HepG2 (cell line): Measurements from ENCODE around the gene IQCK. TPM values are rescaled to one million over a fixed set of nuclear protein-coding genes. Genes with fewer than 3 reads are reported as not detected.

ENCODE experiments used
- ATAC-seq: fragments of 200-7000 bp; cut with Tn5 transposase; 3 replicates; pipeline ENCODE4 v1.9.1; 2020; ENCODE audit warnings: mild to moderate bottlenecking, moderate library complexity
- BruUV-seq: library from RNA; stranded (reverse); fragments of 400-500 nt; replicated peaks from 2 replicates; lab custom pipeline; 2021; lab: Mats Ljungman, UMichigan
- CTCF ChIA-PET: fragments of 300-600 bp; formaldehyde crosslinking; extraction: SDS; loops from one replicate; lab custom pipeline; 2021; ENCODE audit warnings: low total read pairs, inconsistent platforms, low intra/inter-chr PET ratio; lab: Yijun Ruan, JAX
- POLR2A ChIA-PET: fragments of 350-600 bp; sonication (Branson Sonifier 250); formaldehyde crosslinking; loops from one replicate; lab custom pipeline; 2020; ENCODE audit warnings: antibody characterized with exemption, inconsistent platforms; lab: Yijun Ruan, JAX
- DNase-seq: peaks from one replicate; pipeline ENCODE4 v3.0.0-alpha.2; 2015; ENCODE audit warnings: low spot score
- FAIRE-seq: peaks from 3 replicates; lab custom pipeline; 2011; peaks lifted over from hg19 to GRCh38; lab: Jason Lieb, UNC
- H2AFZ ChIP-seq: one replicate; pipeline ENCODE4 v1.6.1; 2011; ENCODE audit warnings: low read length, inconsistent platforms
- H3K27ac ChIP-seq: fragments of 300-600 bp; 3 replicates; pipeline ENCODE4 v1.8.0; 2011; ENCODE audit warnings: mixed run types, mild to moderate bottlenecking, mixed read lengths, low read length, inconsistent platforms; ENCODE audit not compliant: insufficient read depth; ENCODE audit errors: extremely low read length
- H3K27me3 ChIP-seq, 2 experiments: fragments of 200-600 bp in 1 of 2; 2 replicates in 1 of 2; 3 replicates in 1 of 2; pipeline versions ENCODE4 v1.6.0 to v1.8.0; 2011; ENCODE audit warnings: low read length in 2 of 2, mild to moderate bottlenecking in 2 of 2, moderate library complexity in 2 of 2, inconsistent platforms in 1 of 2; ENCODE audit not compliant: insufficient read depth in 2 of 2, control insufficient read depth in 1 of 2
- H3K36me3 ChIP-seq, 2 experiments: fragments of 200-600 bp in 1 of 2; replicated peaks in 1 of 2; 2 replicates in 1 of 2; 3 replicates in 1 of 2; pipeline versions ENCODE4 v1.5.1 to v1.8.0; 2011; ENCODE audit warnings: low read length in 2 of 2, inconsistent platforms in 1 of 2; ENCODE audit not compliant: insufficient read depth in 2 of 2, control insufficient read depth in 1 of 2
- H3K4me1 ChIP-seq: 2 replicates; pipeline ENCODE4 v1.5.1; 2012; ENCODE audit warnings: low read length, inconsistent platforms; ENCODE audit not compliant: insufficient read depth
- H3K4me2 ChIP-seq: 2 replicates; pipeline ENCODE4 v1.6.0; 2011; ENCODE audit warnings: low read depth, low read length, inconsistent platforms
- H3K4me3 ChIP-seq, 3 experiments: fragments of 200-600 bp in 1 of 3; sonication (generic), shearing (Covaris generic) in 1 of 3; replicated peaks in 1 of 3; 2 replicates each; pipeline ENCODE4 v1.5.1; 2011 to 2016; ENCODE audit warnings: low read length in 3 of 3, inconsistent platforms in 2 of 3, low read depth in 2 of 3, mild to moderate bottlenecking in 2 of 3, control low read depth in 1 of 3, mixed read lengths in 1 of 3; ENCODE audit not compliant: insufficient read depth in 1 of 3
- H3K79me2 ChIP-seq: one replicate; pipeline ENCODE4 v1.6.1; 2011; ENCODE audit warnings: low read length, inconsistent platforms; ENCODE audit not compliant: insufficient read depth
- H3K9ac ChIP-seq: 2 replicates; pipeline ENCODE4 v1.6.0; 2011; ENCODE audit warnings: mild to moderate bottlenecking, low read depth, low read length, inconsistent platforms; ENCODE audit not compliant: insufficient read depth
- H3K9me3 ChIP-seq: 2 replicates; pipeline ENCODE4 v1.5.1; 2012; ENCODE audit warnings: mild to moderate bottlenecking, low read length
- H4K20me1 ChIP-seq: 2 replicates; pipeline ENCODE4 v1.6.0; 2011; ENCODE audit warnings: inconsistent platforms, mild to moderate bottlenecking, low read length, moderate library complexity; ENCODE audit not compliant: insufficient read depth
- DZIP1 ChIP-seq: sonication (generic); formaldehyde crosslinking; IDR thresholded peaks from 2 replicates; pipeline ENCODE4 v1.5.0; 2020; ENCODE audit warnings: mild to moderate bottlenecking, missing genetic modification reagents
- FOXM1 ChIP-seq: sonication (generic); formaldehyde crosslinking; IDR thresholded peaks from 2 replicates; pipeline ENCODE4 v1.5.0; 2020; ENCODE audit warnings: missing genetic modification reagents
- HIVEP1 ChIP-seq: sonication (generic); formaldehyde crosslinking; IDR thresholded peaks from 2 replicates; pipeline ENCODE4 v1.4.0; 2020; ENCODE audit warnings: mild to moderate bottlenecking, missing genetic modification reagents
- MAFG ChIP-seq: sonication (generic); formaldehyde crosslinking; IDR thresholded peaks from 2 replicates; pipeline ENCODE4 v1.5.1; 2020; ENCODE audit warnings: mild to moderate bottlenecking, missing genetic modification reagents
- NFATC3 ChIP-seq: sonication (generic); formaldehyde crosslinking; IDR thresholded peaks from 2 replicates; pipeline ENCODE4 v1.5.1; 2020; ENCODE audit warnings: mild to moderate bottlenecking, missing genetic modification reagents
- SNAI1 ChIP-seq: sonication (generic); formaldehyde crosslinking; IDR thresholded peaks from 2 replicates; pipeline ENCODE4 v1.5.0; 2020; ENCODE audit warnings: mild to moderate bottlenecking, missing genetic modification reagents, borderline replicate concordance
- TFDP1 ChIP-seq: IDR thresholded peaks from 2 replicates; pipeline ENCODE4 v1.6.1; 2016; ENCODE audit warnings: missing compliant biosample characterization, missing genetic modification reagents, borderline replicate concordance
- ZFY ChIP-seq: sonication (generic); formaldehyde crosslinking; IDR thresholded peaks from 2 replicates; pipeline ENCODE4 v1.4.0; 2020; ENCODE audit warnings: missing genetic modification reagents
- ZMYM3 ChIP-seq: sonication (generic); formaldehyde crosslinking; IDR thresholded peaks from 2 replicates; pipeline ENCODE4 v1.5.1; 2020; ENCODE audit warnings: mild to moderate bottlenecking, missing genetic modification reagents
- ZNF446 ChIP-seq: sonication (generic); formaldehyde crosslinking; IDR thresholded peaks from 2 replicates; pipeline ENCODE4 v1.5.0; 2020; ENCODE audit warnings: mild to moderate bottlenecking, missing genetic modification reagents
- ZNF512B ChIP-seq: sonication (generic); formaldehyde crosslinking; IDR thresholded peaks from 2 replicates; pipeline ENCODE4 v1.5.1; 2020; ENCODE audit warnings: missing genetic modification reagents, mild to moderate bottlenecking, borderline replicate concordance
- ZNF616 ChIP-seq: sonication (generic); formaldehyde crosslinking; IDR thresholded peaks from 2 replicates; pipeline ENCODE4 v1.5.0; 2020; ENCODE audit warnings: low read depth, mild to moderate bottlenecking, missing genetic modification reagents
- ZNF775 ChIP-seq: sonication (generic); formaldehyde crosslinking; IDR thresholded peaks from 2 replicates; pipeline ENCODE4 v1.4.0; 2020; ENCODE audit warnings: missing genetic modification reagents, mild to moderate bottlenecking, moderate library complexity, borderline replicate concordance
- ZNF781 ChIP-seq: sonication (generic); formaldehyde crosslinking; IDR thresholded peaks from 2 replicates; pipeline ENCODE4 v1.5.1; 2020; ENCODE audit warnings: borderline replicate concordance, mild to moderate bottlenecking, missing genetic modification reagents; ENCODE audit errors: not compliant biosample characterization
- ZSCAN31 ChIP-seq: sonication (generic); formaldehyde crosslinking; IDR thresholded peaks from 2 replicates; pipeline ENCODE4 v1.5.0; 2020; ENCODE audit warnings: low read depth, mild to moderate bottlenecking, missing genetic modification reagents
- WGBS: methylation state at CpG from one replicate; pipeline ENCODE4 v1.1.6; 2017; ENCODE audit warnings: low lambda C conversion rate; 5-methylcytosine and 5-hydroxymethylcytosine counted together
- in situ Hi-C: cut with HindIII; loops from 2 replicates; pipeline ENCODE4 v1.10.0; 2017; ENCODE audit warnings: low pct_unique_long_range_greater_than_20kb; ENCODE audit not compliant: extremely low pct_ligation_motif_present
- intact Hi-C: fragments of 100-400 bp; cut with micrococcal nuclease; formaldehyde crosslinking; loops from one replicate; pipeline ENCODE4 v1.10.0; 2022; ENCODE audit not compliant: unreplicated experiment
- polyA plus RNA-seq, 8 experiments: library from polyadenylated mRNA; depleted of rRNA in 3 of 8; stranded (reverse) in 7 of 8; unstranded in 1 of 8; fragments of >200 nt; fragmentation: Illumina TruSeq in 4 of 8; extraction: Trizol in 4 of 8; gene quantifications; 2 replicates each; pipeline versions ENCODE4 v1.2.1 to v1.2.3, GENCODE V29; 2011 to 2016; ENCODE audit warnings: low read depth in 4 of 8, missing spikeins in 1 of 8, mixed read lengths in 1 of 8; ENCODE audit not compliant: insufficient read depth in 1 of 8
- total RNA-seq, 5 experiments: library from RNA; depleted of rRNA; stranded (reverse); fragments of >200 nt; fragmentation: Illumina TruSeq; extraction: Trizol; gene quantifications; 2 replicates each; pipeline ENCODE4 v1.2.3, GENCODE V29; 2016; ENCODE audit warnings: low read depth in 1 of 5

Gene IQCK
- total and polyA plus RNA-seq, 2 of the 13 experiments (the other 11 are each of a cell fraction or from before 2014, with no cell fraction given), result 5.1 to 7.3 TPM

GRCh38 chr16:19884611-19885450, 166.8 kb downstream of the IQCK start, which contains the start of gene GPRC5B:
Gene GPRC5B (minus strand): TSS chr16:19884848. CDS start chr16:19872845, 12,003 bp downstream.
- 15% methylated on average over 42 of the region's 85 CpGs for WGBS
- Histone ChIP-seq H3K4me1 (peaks cover 25% of the 10 kb centered on the region), H3K79me2 (no peaks in the 10 kb centered on the region), H3K4me3 (peak within 1 kb of the TSS; percentile 48 to 74 (median 49); a peak in 4 of 6 replicates), H3K27ac (no peak within 1 kb of the TSS), H3K9ac (no peak within 1 kb of the TSS), H3K36me3 (no peaks in the 10 kb centered on the region), H3K4me2 (peak within 1 kb of the TSS; percentile 89), H2AFZ (no peak within 1 kb of the TSS), H3K27me3 (peaks cover 11 to 36% of the 10 kb centered on the region in 2 experiments), H4K20me1 (no peaks in the 10 kb centered on the region; the same call in 1 of the 2 replicates), H3K9me3 (no peaks in the 10 kb centered on the region)
- POLR2A ChIA-PET, result interaction anchor here (0.6 to 1.4 kb wide), 2 partner anchors 283 to 1717 kb away, joined by 3 to 6 read pairs; no protein-coding TSS in a partner anchor
- intact Hi-C loops (loop anchor here (5.0 kb wide), 2 partner anchors 168 to 183 kb away; partner anchors contain the start of genes IQCK and KNOP1), in situ Hi-C loops (loop anchor here (5.0 kb wide), 2 partner anchors 168 to 283 kb away; partner anchors contain the start of genes IQCK and KNOP1)
- FAIRE-seq (no peak), DNase-seq (no peak), ATAC-seq (peak; percentile 52)
- BruUV-seq, result no TSS peak
- CTCF ChIA-PET, result interaction anchor here (3.3 to 5.7 kb wide), 2 partner anchors 282 to 325 kb away, joined by 30 to 234 read pairs; no protein-coding TSS in a partner anchor
- peak; percentile 7 for TF ChIP-seq ZNF781 (CRISPR knock-in tag)
- 0 out of 2 replicates have a peak, but pooled peaks have one; percentile 20 for TF ChIP-seq TFDP1 (CRISPR knock-in tag)
- TF ChIP-seq ZNF775 (CRISPR knock-in tag), result no peak
- TF ChIP-seq SNAI1 (CRISPR knock-in tag), result peak; percentile 13; the same call in 1 of the 2 replicates
- no peak for TF ChIP-seq NFATC3 (CRISPR knock-in tag)
- 0 out of 2 replicates have a peak, but pooled peaks have one; percentile 19 for TF ChIP-seq DZIP1 (CRISPR knock-in tag)
- no peak for TF ChIP-seq ZNF512B (CRISPR knock-in tag)
- no peak for TF ChIP-seq ZMYM3 (CRISPR knock-in tag)
- no peak for TF ChIP-seq FOXM1 (CRISPR knock-in tag)
- TF ChIP-seq ZNF446 (CRISPR knock-in tag), result no peak
- 0 out of 2 replicates have a peak, but pooled peaks have one; percentile 40 for TF ChIP-seq ZSCAN31 (CRISPR knock-in tag)
- TF ChIP-seq ZNF616 (CRISPR knock-in tag), result no peak
- TF ChIP-seq ZFY (CRISPR knock-in tag), result peak; percentile 30; the same call in 1 of the 2 replicates
- TF ChIP-seq HIVEP1 (CRISPR knock-in tag), result peak; percentile 51; the same call in 1 of the 2 replicates
- no peak for TF ChIP-seq MAFG (CRISPR knock-in tag)
